Measurements from ENCODE around the gene EPN2.

GRCh38 chr17:19361944-19362276 lies 124.7 kb downstream of the EPN2 start:
- TF ChIP-seq CTCF (optimal IDR thresholded peaks at IDR 0.05 in 1 of 3, IDR thresholded peaks at IDR 0.05 in 1 of 3, conservative IDR thresholded peaks at IDR 0.05 in 1 of 3; ENCODE audit: extremely low read depth in 1 of 3, insufficient read depth in 2 of 3, low read length in 3 of 3) (no peak), EZH2 (IDR thresholded peaks at IDR 0.05; ENCODE audit: low read length) (no peak)

Measured in keratinocyte (primary cell).